HepG2 (cell line): ENCODE measurements around the gene OTUD7B. TPM values are rescaled to one million over a fixed set of nuclear protein-coding genes. Genes with fewer than 3 reads are reported as not detected.

Experiments
- ATAC-seq: fragments of 200-7000 bp; cut with Tn5 transposase; 3 replicates; pipeline ENCODE4 v1.9.1; 2020; ENCODE audit warnings: mild to moderate bottlenecking, moderate library complexity
- BruUV-seq: library from RNA; stranded (reverse); fragments of 400-500 nt; replicated peaks from 2 replicates; lab custom pipeline; 2021; lab: Mats Ljungman, UMichigan
- CTCF ChIA-PET: fragments of 300-600 bp; formaldehyde crosslinking; extraction: SDS; loops from one replicate; lab custom pipeline; 2021; ENCODE audit warnings: low total read pairs, inconsistent platforms, low intra/inter-chr PET ratio; lab: Yijun Ruan, JAX
- POLR2A ChIA-PET: fragments of 350-600 bp; sonication (Branson Sonifier 250); formaldehyde crosslinking; loops from one replicate; lab custom pipeline; 2020; ENCODE audit warnings: antibody characterized with exemption, inconsistent platforms; lab: Yijun Ruan, JAX
- DNase-seq: peaks from one replicate; pipeline ENCODE4 v3.0.0-alpha.2; 2015; ENCODE audit warnings: low spot score
- FAIRE-seq: peaks from 3 replicates; lab custom pipeline; 2011; peaks lifted over from hg19 to GRCh38; lab: Jason Lieb, UNC
- H2AFZ ChIP-seq: one replicate; pipeline ENCODE4 v1.6.1; 2011; ENCODE audit warnings: low read length, inconsistent platforms
- H3K27ac ChIP-seq: fragments of 300-600 bp; 3 replicates; pipeline ENCODE4 v1.8.0; 2011; ENCODE audit warnings: mixed run types, mild to moderate bottlenecking, mixed read lengths, low read length, inconsistent platforms; ENCODE audit not compliant: insufficient read depth; ENCODE audit errors: extremely low read length
- H3K27me3 ChIP-seq, 2 experiments: fragments of 200-600 bp in 1 of 2; 2 replicates in 1 of 2; 3 replicates in 1 of 2; pipeline versions ENCODE4 v1.6.0 to v1.8.0; 2011; ENCODE audit warnings: low read length in 2 of 2, mild to moderate bottlenecking in 2 of 2, moderate library complexity in 2 of 2, inconsistent platforms in 1 of 2; ENCODE audit not compliant: insufficient read depth in 2 of 2, control insufficient read depth in 1 of 2
- H3K36me3 ChIP-seq, 2 experiments: fragments of 200-600 bp in 1 of 2; replicated peaks in 1 of 2; 2 replicates in 1 of 2; 3 replicates in 1 of 2; pipeline versions ENCODE4 v1.5.1 to v1.8.0; 2011; ENCODE audit warnings: low read length in 2 of 2, inconsistent platforms in 1 of 2; ENCODE audit not compliant: insufficient read depth in 2 of 2, control insufficient read depth in 1 of 2
- H3K4me1 ChIP-seq: 2 replicates; pipeline ENCODE4 v1.5.1; 2012; ENCODE audit warnings: low read length, inconsistent platforms; ENCODE audit not compliant: insufficient read depth
- H3K4me2 ChIP-seq: 2 replicates; pipeline ENCODE4 v1.6.0; 2011; ENCODE audit warnings: low read depth, low read length, inconsistent platforms
- H3K4me3 ChIP-seq, 3 experiments: fragments of 200-600 bp in 1 of 3; sonication (generic), shearing (Covaris generic) in 1 of 3; replicated peaks in 1 of 3; 2 replicates each; pipeline ENCODE4 v1.5.1; 2011 to 2016; ENCODE audit warnings: low read length in 3 of 3, inconsistent platforms in 2 of 3, low read depth in 2 of 3, mild to moderate bottlenecking in 2 of 3, control low read depth in 1 of 3, mixed read lengths in 1 of 3; ENCODE audit not compliant: insufficient read depth in 1 of 3
- H3K79me2 ChIP-seq: one replicate; pipeline ENCODE4 v1.6.1; 2011; ENCODE audit warnings: low read length, inconsistent platforms; ENCODE audit not compliant: insufficient read depth
- H3K9ac ChIP-seq: 2 replicates; pipeline ENCODE4 v1.6.0; 2011; ENCODE audit warnings: mild to moderate bottlenecking, low read depth, low read length, inconsistent platforms; ENCODE audit not compliant: insufficient read depth
- H3K9me3 ChIP-seq: 2 replicates; pipeline ENCODE4 v1.5.1; 2012; ENCODE audit warnings: mild to moderate bottlenecking, low read length
- H4K20me1 ChIP-seq: 2 replicates; pipeline ENCODE4 v1.6.0; 2011; ENCODE audit warnings: inconsistent platforms, mild to moderate bottlenecking, low read length, moderate library complexity; ENCODE audit not compliant: insufficient read depth
- CERS6 ChIP-seq: sonication (generic); formaldehyde crosslinking; IDR thresholded peaks from 2 replicates; pipeline ENCODE4 v1.5.0; 2020; ENCODE audit warnings: missing genetic modification reagents
- CHD4 ChIP-seq: fragments of 200-600 bp; sonication (generic); IDR thresholded peaks from 2 replicates; pipeline ENCODE4 v1.7.0; 2017; ENCODE audit warnings: mild to moderate bottlenecking, low read length, borderline replicate concordance
- GABPB1 ChIP-seq: IDR thresholded peaks from 2 replicates; pipeline ENCODE4 v1.6.1; 2016; ENCODE audit warnings: mild to moderate bottlenecking, missing genetic modification reagents, moderate library complexity, missing compliant biosample characterization
- GTF3A ChIP-seq: sonication (generic); formaldehyde crosslinking; conservative IDR thresholded peaks from 2 replicates; pipeline ENCODE4 v1.4.0; 2020; ENCODE audit warnings: mild to moderate bottlenecking, missing genetic modification reagents
- HCFC1 ChIP-seq: fragments of 150-350 bp; IDR thresholded peaks from 2 replicates; pipeline ENCODE4 v1.6.1; 2014; ENCODE audit warnings: low read depth, low read length
- MEIS1 ChIP-seq: sonication (generic); formaldehyde crosslinking; IDR thresholded peaks from 2 replicates; pipeline ENCODE4 v1.9.0; 2021; ENCODE audit warnings: mild to moderate bottlenecking, missing genetic modification reagents, moderate library complexity, borderline replicate concordance
- PAF1 ChIP-seq: IDR thresholded peaks from 2 replicates; pipeline ENCODE4 v1.6.1; 2016; ENCODE audit warnings: missing genetic modification reagents, missing compliant biosample characterization
- RARG ChIP-seq: sonication (generic); formaldehyde crosslinking; IDR thresholded peaks from 2 replicates; pipeline ENCODE4 v1.4.0; 2020; ENCODE audit warnings: low read depth, mild to moderate bottlenecking, missing genetic modification reagents
- TCF7L2 ChIP-seq: IDR thresholded peaks from 2 replicates; pipeline ENCODE4 v1.6.1; 2011; ENCODE audit warnings: mild to moderate bottlenecking, low read depth, low read length, moderate library complexity
- ZNF12 ChIP-seq: sonication (generic); formaldehyde crosslinking; IDR thresholded peaks from 2 replicates; pipeline ENCODE4 v1.5.0; 2020; ENCODE audit warnings: missing genetic modification reagents
- ZNF121 ChIP-seq: sonication (generic); formaldehyde crosslinking; IDR thresholded peaks from 2 replicates; pipeline ENCODE4 v1.5.0; 2020; ENCODE audit warnings: mild to moderate bottlenecking, missing genetic modification reagents
- ZNF660 ChIP-seq: sonication (generic); formaldehyde crosslinking; IDR thresholded peaks from 2 replicates; pipeline ENCODE4 v1.5.1; 2020; ENCODE audit warnings: mild to moderate bottlenecking, low read depth, missing genetic modification reagents, borderline replicate concordance
- ZNF780A ChIP-seq: sonication (generic); formaldehyde crosslinking; IDR thresholded peaks from 2 replicates; pipeline ENCODE4 v1.8.0; 2022; ENCODE audit warnings: mild to moderate bottlenecking, missing genetic modification reagents, moderate library complexity
- ZNF816 ChIP-seq: sonication (generic); formaldehyde crosslinking; IDR thresholded peaks from 2 replicates; pipeline ENCODE4 v1.8.0; 2022; ENCODE audit warnings: missing genetic modification reagents, mild to moderate bottlenecking, borderline replicate concordance
- in situ Hi-C: cut with HindIII; loops from 2 replicates; pipeline ENCODE4 v1.10.0; 2017; ENCODE audit warnings: low pct_unique_long_range_greater_than_20kb; ENCODE audit not compliant: extremely low pct_ligation_motif_present
- intact Hi-C: fragments of 100-400 bp; cut with micrococcal nuclease; formaldehyde crosslinking; loops from one replicate; pipeline ENCODE4 v1.10.0; 2022; ENCODE audit not compliant: unreplicated experiment
- polyA plus RNA-seq, 8 experiments: library from polyadenylated mRNA; depleted of rRNA in 3 of 8; stranded (reverse) in 7 of 8; unstranded in 1 of 8; fragments of >200 nt; fragmentation: Illumina TruSeq in 4 of 8; extraction: Trizol in 4 of 8; gene quantifications; 2 replicates each; pipeline versions ENCODE4 v1.2.1 to v1.2.3, GENCODE V29; 2011 to 2016; ENCODE audit warnings: low read depth in 4 of 8, missing spikeins in 1 of 8, mixed read lengths in 1 of 8; ENCODE audit not compliant: insufficient read depth in 1 of 8
- total RNA-seq, 5 experiments: library from RNA; depleted of rRNA; stranded (reverse); fragments of >200 nt; fragmentation: Illumina TruSeq; extraction: Trizol; gene quantifications; 2 replicates each; pipeline ENCODE4 v1.2.3, GENCODE V29; 2016; ENCODE audit warnings: low read depth in 1 of 5
- TF ChIP-seq, protein P1 (sequence below): sonication (generic); formaldehyde crosslinking; conservative IDR thresholded peaks from 2 replicates; pipeline ENCODE4 v1.4.0; 2020; ENCODE audit warnings: missing genetic modification reagents
- TF ChIP-seq, protein P2 (sequence below): sonication (generic); formaldehyde crosslinking; IDR thresholded peaks from 2 replicates; pipeline ENCODE4 v1.4.0; 2020; ENCODE audit warnings: missing genetic modification reagents
- TF ChIP-seq, protein P3 (sequence below): sonication (generic); formaldehyde crosslinking; IDR thresholded peaks from 2 replicates; pipeline ENCODE4 v1.9.0; 2021; ENCODE audit warnings: missing genetic modification reagents, mild to moderate bottlenecking, borderline replicate concordance

Gene OTUD7B
- total and polyA plus RNA-seq, 2 of the 13 experiments (the other 11 are each of a cell fraction or from before 2014, with no cell fraction given), result 5.1 to 11.2 TPM

- peak; percentile 83 for TF ChIP-seq ZNF121 (CRISPR knock-in tag)
- TF ChIP-seq PAF1 (CRISPR knock-in tag), result no peak
- TF ChIP-seq CHD4, result no peak
Observed at GRCh38 chr1:150049926-150050325, 39.4 kb upstream of the OTUD7B start (continued).

DNA sequence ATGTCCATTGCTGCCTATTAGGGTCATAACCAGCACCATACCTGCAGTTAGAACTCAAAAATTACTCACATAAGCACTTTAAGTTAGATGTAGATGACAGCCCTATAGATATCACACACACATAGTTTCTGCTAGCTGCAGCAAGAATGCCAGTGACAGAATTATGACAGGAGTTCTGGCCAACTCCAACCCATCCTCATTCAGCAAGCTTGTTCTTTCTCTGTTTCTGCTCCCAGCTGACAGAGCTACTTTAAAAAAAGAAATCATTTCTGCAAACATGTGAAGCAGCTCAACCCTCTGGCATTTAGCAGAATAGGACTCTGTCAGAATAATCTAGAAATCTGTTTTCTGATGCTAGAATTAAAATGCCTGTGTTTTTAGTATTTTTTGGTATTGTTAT lies 23.8 kb upstream of the OTUD7B start:
- Histone ChIP-seq H3K36me3 (no peaks in the 10 kb centered on the region), H3K27me3 (no peaks in the 10 kb centered on the region), H4K20me1 (no peaks in the 10 kb centered on the region), H3K27ac (no peak overlapping the region), H3K9me3 (no peaks in the 10 kb centered on the region), H3K4me2 (no peak overlapping the region), H3K9ac (no peak overlapping the region), H2AFZ (no peak overlapping the region), H3K4me1 (no peaks in the 10 kb centered on the region), H3K4me3 (no peak overlapping the region), H3K79me2 (no peaks in the 10 kb centered on the region)
- BruUV-seq, result no TSS peak
- POLR2A ChIA-PET, result no interaction called here
- in situ Hi-C loops, result no loop called here
- ATAC-seq (no peak), FAIRE-seq (no peak), DNase-seq (no peak)
- CTCF ChIA-PET, result no interaction called here
- TF ChIP-seq, protein P1, sequence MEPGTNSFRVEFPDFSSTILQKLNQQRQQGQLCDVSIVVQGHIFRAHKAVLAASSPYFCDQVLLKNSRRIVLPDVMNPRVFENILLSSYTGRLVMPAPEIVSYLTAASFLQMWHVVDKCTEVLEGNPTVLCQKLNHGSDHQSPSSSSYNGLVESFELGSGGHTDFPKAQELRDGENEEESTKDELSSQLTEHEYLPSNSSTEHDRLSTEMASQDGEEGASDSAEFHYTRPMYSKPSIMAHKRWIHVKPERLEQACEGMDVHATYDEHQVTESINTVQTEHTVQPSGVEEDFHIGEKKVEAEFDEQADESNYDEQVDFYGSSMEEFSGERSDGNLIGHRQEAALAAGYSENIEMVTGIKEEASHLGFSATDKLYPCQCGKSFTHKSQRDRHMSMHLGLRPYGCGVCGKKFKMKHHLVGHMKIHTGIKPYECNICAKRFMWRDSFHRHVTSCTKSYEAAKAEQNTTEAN (CRISPR knock-in tag), result no peak
- TF ChIP-seq, protein P2, sequence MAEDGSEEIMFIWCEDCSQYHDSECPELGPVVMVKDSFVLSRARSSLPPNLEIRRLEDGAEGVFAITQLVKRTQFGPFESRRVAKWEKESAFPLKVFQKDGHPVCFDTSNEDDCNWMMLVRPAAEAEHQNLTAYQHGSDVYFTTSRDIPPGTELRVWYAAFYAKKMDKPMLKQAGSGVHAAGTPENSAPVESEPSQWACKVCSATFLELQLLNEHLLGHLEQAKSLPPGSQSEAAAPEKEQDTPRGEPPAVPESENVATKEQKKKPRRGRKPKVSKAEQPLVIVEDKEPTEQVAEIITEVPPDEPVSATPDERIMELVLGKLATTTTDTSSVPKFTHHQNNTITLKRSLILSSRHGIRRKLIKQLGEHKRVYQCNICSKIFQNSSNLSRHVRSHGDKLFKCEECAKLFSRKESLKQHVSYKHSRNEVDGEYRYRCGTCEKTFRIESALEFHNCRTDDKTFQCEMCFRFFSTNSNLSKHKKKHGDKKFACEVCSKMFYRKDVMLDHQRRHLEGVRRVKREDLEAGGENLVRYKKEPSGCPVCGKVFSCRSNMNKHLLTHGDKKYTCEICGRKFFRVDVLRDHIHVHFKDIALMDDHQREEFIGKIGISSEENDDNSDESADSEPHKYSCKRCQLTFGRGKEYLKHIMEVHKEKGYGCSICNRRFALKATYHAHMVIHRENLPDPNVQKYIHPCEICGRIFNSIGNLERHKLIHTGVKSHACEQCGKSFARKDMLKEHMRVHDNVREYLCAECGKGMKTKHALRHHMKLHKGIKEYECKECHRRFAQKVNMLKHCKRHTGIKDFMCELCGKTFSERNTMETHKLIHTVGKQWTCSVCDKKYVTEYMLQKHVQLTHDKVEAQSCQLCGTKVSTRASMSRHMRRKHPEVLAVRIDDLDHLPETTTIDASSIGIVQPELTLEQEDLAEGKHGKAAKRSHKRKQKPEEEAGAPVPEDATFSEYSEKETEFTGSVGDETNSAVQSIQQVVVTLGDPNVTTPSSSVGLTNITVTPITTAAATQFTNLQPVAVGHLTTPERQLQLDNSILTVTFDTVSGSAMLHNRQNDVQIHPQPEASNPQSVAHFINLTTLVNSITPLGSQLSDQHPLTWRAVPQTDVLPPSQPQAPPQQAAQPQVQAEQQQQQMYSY (CRISPR knock-in tag), result no peak
- no peak for TF ChIP-seq ZNF12 (CRISPR knock-in tag)
- TF ChIP-seq GTF3A (CRISPR knock-in tag), result no peak
- no peak for TF ChIP-seq MEIS1 (CRISPR knock-in tag)
- no peak for TF ChIP-seq CERS6
- TF ChIP-seq TCF7L2, result no peak
- TF ChIP-seq ZNF660, result no peak
- no peak for TF ChIP-seq RARG (CRISPR knock-in tag)
- TF ChIP-seq GABPB1 (CRISPR knock-in tag), result no peak
- TF ChIP-seq ZNF780A, result no peak
- no peak for TF ChIP-seq ZNF816 (CRISPR knock-in tag)
- TF ChIP-seq HCFC1, result no peak
- TF ChIP-seq, protein P3, sequence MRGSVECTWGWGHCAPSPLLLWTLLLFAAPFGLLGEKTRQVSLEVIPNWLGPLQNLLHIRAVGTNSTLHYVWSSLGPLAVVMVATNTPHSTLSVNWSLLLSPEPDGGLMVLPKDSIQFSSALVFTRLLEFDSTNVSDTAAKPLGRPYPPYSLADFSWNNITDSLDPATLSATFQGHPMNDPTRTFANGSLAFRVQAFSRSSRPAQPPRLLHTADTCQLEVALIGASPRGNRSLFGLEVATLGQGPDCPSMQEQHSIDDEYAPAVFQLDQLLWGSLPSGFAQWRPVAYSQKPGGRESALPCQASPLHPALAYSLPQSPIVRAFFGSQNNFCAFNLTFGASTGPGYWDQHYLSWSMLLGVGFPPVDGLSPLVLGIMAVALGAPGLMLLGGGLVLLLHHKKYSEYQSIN (CRISPR knock-in tag), result no peak
- intact Hi-C loops, result no loop called here
